Pulmonary artery endothelial cell (primary cell): ENCODE results near the gene ZFP82. TPM values are rescaled to one million over a fixed set of nuclear protein-coding genes. Genes with fewer than 3 reads are reported as not detected.

Experiments used
- DNase-seq: peaks from one replicate; pipeline ENCODE4 v3.0.0-alpha.2; 2011; ENCODE audit warnings: low read depth, low spot score
- total RNA-seq: library from RNA; depleted of rRNA; stranded (reverse); fragments of >200 nt; gene quantifications from 2 replicates; pipeline ENCODE4 v1.2.3, GENCODE V29; 2014

The ZFP82 gene
- total RNA-seq, 1 donor from 2014 or later: 3.6 TPM

DNA sequence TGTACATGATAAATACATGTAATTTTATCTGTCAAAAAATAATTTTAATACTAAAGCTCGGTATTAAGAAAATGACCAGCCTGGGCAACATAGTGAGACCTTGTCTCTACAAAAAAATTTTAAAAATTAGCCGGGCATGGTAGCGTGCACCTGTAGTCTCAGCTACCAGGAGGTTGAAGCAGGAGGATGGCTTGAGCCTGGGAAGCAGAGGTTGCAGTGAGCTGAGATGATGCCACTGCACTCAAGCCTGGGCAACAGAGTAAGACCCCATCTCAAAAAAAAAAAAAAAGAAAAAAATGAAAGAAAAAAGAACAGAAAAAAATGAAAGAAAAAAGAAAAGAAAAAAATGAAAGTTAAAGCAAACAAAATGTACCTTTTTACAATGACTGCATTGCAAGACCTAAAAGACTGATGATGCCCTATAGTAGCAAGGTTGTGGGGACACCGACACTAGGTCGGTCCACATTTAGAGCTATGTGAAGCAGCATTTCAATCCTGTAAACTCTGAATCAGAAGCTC is 44.7 kb downstream of the ZFP82 start:
- no peak for DNase-seq

DNA sequence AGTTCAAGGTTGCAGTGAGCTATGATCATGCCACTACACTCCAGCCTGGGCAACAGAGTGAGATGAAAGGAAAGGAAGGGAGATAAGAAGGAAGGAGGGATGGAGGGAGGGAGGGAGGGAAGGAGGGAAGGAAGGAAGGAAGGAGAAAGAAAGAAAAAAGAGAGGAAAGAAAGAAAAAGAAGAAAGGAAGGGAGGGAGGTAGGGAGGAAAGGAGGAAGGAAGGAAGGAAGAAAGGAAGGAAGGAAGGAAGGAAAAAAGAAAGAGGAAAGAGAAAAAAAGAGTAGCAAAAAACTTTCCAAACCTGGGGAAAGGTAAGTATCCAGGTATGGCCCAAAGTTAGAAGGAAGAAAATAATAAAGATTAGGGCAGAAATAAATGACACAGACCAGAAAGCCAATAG is 46.6 kb downstream of the ZFP82 start:
- no peak for DNase-seq

DNA sequence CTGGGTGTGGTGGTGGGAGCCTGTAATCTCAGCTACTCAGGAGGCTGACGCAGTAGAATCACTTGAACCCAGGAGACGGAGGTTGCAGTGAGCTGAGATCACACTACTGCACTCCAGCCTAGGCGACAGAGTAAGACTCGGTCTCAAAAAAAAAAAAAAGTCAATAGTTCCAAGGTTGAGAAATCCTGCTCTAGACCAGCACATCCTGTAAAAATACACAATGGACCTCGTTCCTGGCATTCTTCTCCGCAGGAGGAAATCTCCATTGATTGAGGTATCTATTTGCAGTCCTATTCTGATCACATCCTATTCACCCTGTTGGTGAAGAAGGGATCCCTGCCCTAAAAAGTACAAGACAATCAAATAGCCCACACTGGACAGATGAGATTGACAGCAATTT is 54.6 kb downstream of the ZFP82 start:
- no peak for DNase-seq

Other genes with a start within 250 kb of the ZFP82 start
- gene ZNF565, start 204.0 kb downstream of the ZFP82 start, total RNA-seq: 3.9 and 6.6 TPM in 2 replicates
- gene ZNF146, start 203.5 kb downstream of the ZFP82 start, total RNA-seq: 99.3 and 102 TPM in 2 replicates
- 2.2 and 4.9 TPM in 2 replicates for gene ZFP14, start 39.4 kb downstream of the ZFP82 start, total RNA-seq
- gene ZNF566, start 70.9 kb upstream of the ZFP82 start, total RNA-seq: 6.1 and 13.1 TPM in 2 replicates
- gene ZNF260, start 109.6 kb upstream of the ZFP82 start, total RNA-seq: 8.2 and 13.9 TPM in 2 replicates
- gene ZNF529, start 154.6 kb upstream of the ZFP82 start, total RNA-seq: 6.7 and 8.7 TPM in 2 replicates
- gene ZNF382, start 186.7 kb upstream of the ZFP82 start, total RNA-seq: 6.5 and 9.1 TPM in 2 replicates
- 6.7 and 11.2 TPM in 2 replicates for gene ZNF461, start 248.2 kb upstream of the ZFP82 start, total RNA-seq